Sciatic nerve (tissue), 2 donors: ENCODE data around the gene CEP112. TPM values are rescaled to one million over a fixed set of nuclear protein-coding genes. Genes with fewer than 3 reads are reported as not detected.
"Not testable (repeated sequence)": the region's sequence is repeated elsewhere in the genome, so short reads cannot be mapped to it uniquely, and the experiment has no call there.

Experiments
- ATAC-seq: fragments of 200-7000 bp; cut with Tn5 transposase; one replicate; pipeline ENCODE4 v1.9.1; 2020; ENCODE audit warnings: mild to moderate bottlenecking, moderate library complexity
- DNase-seq: peaks from one replicate; pipeline ENCODE4 v3.0.0-alpha.2; 2020; ENCODE audit warnings: low spot score
- intact Hi-C: fragments of 100-400 bp; cut with DNase I; formaldehyde crosslinking; loops from one replicate; pipeline ENCODE4 v1.14.2; 2022
- total RNA-seq: library from RNA; stranded (reverse); fragmentation: NEBNext Ultra II Directional; extraction: Animal tissue kit (Norgen Biotek cat#: 25700); gene quantifications from one replicate; pipeline ENCODE4 v1.2.1, GENCODE V29; 2021
- donor health status: DM: no; HTN: no; CAD: no.
- donor health status: DM: no; HTN: no; CAD: no.

Gene CEP112
- total RNA-seq, 1 donor from 2014 or later = 64.9 TPM

DNA sequence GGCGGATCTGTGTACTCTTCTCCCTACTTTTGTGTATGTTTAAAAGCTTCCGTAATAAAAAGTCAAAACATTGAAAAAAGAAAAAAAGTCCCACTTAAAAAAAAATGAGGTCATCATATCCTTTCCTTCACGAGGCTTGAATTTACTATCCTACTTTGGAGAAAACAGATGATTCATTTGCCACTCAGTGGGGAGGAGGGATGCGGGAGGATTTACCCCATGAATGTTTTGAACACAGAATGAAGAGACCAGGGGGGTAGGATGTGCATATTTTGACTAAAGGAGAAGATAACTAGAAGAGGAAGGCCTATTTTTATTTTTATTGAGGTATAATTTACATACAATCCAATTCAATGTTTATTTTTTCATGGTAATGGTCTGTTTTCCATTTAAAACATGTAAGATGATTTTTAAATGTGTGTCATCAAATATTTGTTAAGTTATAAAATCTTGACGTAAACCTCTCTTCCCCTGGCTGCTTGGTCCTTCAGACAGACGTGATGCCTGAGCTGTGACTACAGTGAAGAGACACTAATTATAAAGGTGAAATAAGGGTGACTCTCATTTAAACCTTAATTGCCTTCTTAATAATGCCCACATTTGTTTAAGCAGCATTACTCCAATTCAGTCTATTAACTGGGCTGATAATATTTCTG lies 495.1 kb downstream of the CEP112 start:
- intact Hi-C loops = no loop called here
- ATAC-seq (no peak), DNase-seq (no peak)

DNA sequence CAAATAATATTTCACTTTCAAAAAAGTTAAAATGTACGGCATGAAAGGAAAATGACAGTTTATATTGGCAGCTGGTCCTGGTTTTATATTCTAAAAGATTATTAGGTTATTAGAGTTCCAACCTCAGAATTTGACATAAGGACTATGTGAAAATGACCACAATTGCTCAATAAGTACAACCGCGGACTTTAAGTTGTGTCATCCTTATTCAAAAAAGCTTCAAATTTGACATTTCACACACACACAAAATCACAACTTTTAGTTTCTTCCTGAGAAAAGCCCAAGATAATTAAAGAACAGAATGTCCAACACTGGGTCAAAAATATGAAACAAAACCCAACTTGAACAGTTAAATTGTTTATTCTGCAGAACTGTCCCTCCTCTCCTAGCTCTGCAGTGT lies 497.3 kb downstream of the CEP112 start:
- DNase-seq = no peak
- intact Hi-C loops = no loop called here
- ATAC-seq = no peak

DNA sequence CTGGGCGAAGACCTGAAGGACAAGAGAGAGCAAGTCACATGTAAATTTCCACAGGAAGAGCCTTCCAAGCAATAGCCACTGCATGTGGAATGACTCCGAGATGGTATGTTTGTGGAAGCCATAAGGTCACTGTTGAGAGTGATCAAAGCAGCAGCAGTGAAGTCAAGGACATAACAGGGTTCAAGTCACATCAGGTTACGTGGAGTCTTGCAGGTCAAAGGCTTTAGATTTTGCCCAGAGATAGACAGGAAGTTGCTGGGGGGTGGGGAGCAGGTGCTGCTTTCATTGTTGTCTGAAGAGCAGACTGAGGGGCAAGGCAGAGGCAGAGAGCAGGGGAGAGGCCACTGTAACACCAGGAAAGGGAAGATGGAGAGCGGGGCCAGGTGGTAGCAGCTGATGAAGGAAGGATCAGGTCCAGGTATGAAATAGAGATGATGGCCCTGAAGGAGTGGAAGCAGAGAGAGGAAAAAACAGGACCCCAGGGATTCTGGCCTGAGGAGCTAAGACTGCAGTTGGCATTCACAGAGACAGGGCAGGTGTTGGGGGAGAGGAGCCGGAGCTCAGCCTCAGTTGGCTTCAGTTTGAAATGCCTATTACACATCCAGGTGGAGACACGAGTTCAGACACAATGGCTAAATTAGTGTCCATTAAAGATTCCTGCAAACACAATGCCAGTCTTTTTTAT lies 501.2 kb downstream of the CEP112 start:
- no peak for DNase-seq
- ATAC-seq = no peak
- intact Hi-C loops = no loop called here

DNA sequence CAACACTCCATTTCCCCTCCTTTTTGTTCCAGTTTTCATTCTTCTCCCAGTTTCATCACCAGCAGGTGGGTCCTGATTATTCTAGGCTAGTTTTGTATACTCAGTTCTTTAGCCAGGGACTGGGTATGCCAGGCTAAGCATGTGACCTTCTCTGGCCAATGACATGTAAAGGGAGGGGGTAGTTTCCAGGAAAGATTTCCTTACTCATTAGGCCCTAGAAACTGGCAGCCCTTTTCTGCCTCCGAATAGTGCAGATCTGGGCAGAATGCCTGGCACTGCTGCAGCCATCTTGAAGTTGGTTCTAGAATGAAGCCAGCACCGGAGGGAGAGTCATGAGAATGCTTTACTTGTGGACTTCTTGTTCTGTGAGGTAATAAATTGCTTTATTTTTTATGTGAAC lies 503.6 kb downstream of the CEP112 start:
- ATAC-seq = no peak
- no peak for DNase-seq
- intact Hi-C loops = no loop called here

DNA sequence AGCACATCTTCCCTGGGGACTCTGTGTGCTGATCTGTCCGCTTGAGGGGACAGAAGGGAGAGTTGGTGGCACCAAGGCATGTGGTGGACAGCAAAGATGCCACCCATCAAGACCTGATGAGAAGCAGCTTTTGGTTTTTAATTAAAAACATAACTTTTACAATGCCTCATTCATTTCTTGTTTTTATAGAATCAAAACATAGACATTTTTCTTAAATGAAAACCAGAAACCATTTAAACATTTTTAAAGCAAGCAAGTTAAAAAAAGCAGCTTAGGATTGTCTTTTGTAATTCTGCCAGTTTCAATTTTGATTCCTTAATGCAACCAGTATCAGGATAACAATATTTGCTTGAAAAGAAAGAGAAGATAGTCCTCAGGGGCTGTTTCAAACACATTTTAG lies 506.8 kb downstream of the CEP112 start:
- DNase-seq (no peak), ATAC-seq (no peak)
- intact Hi-C loops = no loop called here

DNA sequence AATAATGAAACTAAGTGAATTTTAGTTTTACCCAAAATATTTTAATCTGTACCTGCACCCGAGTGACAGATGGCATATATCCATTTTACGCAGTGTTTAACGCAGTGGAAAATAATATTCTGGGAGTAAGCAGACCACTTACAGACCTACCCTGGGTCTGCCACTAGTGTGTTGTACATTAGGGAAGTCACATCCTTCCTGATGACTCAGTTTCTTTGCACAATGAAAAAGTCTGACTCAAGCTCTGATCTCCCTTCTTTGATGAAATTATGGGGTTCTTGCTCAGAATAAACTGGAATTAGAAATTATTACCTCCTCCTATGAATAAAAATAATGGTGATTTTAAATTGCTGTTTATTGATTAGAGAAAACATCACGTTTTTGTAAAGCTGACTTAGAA lies 507.3 kb downstream of the CEP112 start:
- DNase-seq (no peak), ATAC-seq (no peak)
- intact Hi-C loops = no loop called here

DNA sequence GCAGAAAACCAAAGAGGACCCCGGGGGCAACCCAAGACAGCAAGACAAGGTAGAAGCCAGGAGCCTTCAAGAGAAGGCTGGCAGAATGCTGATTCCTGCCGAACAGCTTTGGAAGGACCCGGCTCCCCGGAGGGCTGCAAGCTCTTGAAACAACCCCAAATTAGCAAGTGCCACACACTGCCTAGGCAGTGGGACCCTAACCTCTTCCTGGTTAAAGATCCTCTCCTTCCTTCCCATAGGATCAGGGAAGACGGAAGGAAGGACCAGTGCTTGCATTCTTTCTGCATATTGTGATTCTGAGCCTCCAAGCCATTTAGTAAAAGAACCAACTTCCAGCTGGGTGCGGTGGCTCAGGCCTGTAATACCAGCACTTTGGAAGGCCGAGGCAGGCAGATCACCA lies 508.5 kb downstream of the CEP112 start:
- ATAC-seq (no peak), DNase-seq (no peak)
- intact Hi-C loops = no loop called here

DNA sequence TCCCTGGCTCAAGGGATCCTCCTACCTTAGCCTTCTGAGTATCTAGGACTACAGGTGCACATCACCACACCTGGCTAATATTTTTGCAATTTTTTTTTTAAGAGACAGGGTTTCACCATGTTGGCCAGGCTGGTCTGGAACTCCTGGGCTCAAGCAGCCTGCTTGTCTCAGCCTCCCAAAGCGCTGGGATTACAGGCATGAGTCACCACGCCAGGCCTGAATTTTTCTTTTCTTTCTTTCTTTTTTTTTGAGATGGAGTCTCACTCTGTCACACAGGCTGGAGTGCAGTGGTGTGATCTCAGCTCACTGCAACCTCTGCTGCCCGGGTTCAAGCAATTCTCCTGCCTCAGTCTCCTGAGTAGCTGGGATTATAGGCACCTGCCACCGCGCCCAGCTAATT lies 510.2 kb downstream of the CEP112 start:
- intact Hi-C loops = not testable (repeated sequence)

DNA sequence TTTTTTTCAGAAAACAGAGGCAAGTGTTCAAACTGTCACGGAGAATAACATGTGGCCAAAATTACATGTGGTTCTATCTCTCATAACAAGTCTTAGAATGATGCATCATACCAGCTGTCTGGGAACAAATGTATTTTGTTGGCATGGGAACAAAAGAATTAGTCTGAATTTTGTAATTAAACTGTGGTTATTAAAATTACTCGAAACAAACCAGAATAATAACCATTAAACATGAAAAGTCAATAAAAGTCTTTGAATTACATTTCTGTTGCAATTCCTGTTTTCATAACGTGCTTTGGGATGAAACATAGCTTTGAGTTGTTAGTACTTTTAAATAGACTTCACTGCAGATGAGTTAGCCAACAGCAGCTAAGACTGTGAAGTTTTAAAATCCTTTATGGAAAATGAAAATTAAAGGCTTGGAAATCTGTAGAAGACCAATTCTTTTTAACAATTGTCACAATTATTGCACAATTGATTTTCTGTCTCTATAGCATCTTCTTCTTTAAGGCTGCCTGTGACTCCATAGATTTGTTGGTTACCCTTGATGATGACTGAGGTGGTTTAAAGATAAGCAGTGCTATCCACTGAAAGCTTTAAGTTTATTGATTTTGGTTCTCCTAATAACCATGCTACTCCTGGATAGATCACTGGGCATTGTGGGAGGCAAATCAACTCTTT lies 512.6 kb downstream of the CEP112 start:
- ATAC-seq = no peak
- no peak for DNase-seq
- intact Hi-C loops = no loop called here

More for the DNA sequence above, 510.2 kb downstream of the CEP112 start:
- not testable (repeated sequence) for ATAC-seq, DNase-seq

DNA sequence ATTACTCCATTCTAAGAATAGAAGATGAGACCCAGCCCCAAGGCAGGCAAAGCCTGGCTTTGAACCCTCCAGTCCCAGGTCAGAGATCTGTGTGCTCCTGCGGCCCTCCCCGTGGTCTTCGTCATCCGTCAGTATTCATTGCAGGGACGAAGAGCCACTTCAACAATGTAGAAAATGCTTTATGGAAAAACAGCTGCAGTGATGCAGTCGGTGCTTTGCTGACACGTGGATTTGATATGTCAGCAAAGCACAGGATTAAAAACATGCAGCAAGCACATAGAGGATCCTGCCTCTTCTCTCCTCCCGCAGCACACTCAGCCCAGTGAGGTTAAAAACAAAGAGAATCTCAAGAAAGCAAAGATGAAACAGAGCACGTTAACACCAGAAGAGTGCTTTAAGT lies 513.4 kb downstream of the CEP112 start:
- ATAC-seq = no peak
- intact Hi-C loops = no loop called here
- DNase-seq = no peak

DNA sequence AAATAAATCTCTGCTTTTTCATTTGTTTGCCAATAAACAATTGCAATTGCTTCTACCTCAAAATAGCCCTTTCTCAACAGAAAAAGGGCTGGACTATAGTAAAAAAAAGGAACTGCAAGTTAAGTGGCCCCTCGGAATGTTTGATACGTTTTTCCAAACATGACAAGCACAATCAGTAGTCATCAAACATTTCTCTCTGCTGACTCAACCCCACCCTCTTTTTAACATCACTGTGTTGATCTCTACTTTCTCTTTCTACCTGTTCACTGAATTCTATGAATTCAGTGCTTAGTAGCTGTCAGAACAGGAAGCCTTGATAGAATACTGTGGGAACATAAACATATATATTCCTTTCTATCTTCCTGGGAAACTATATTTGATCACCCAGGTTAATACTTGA lies 514.0 kb downstream of the CEP112 start:
- DNase-seq = no peak
- ATAC-seq = no peak
- intact Hi-C loops = no loop called here

DNA sequence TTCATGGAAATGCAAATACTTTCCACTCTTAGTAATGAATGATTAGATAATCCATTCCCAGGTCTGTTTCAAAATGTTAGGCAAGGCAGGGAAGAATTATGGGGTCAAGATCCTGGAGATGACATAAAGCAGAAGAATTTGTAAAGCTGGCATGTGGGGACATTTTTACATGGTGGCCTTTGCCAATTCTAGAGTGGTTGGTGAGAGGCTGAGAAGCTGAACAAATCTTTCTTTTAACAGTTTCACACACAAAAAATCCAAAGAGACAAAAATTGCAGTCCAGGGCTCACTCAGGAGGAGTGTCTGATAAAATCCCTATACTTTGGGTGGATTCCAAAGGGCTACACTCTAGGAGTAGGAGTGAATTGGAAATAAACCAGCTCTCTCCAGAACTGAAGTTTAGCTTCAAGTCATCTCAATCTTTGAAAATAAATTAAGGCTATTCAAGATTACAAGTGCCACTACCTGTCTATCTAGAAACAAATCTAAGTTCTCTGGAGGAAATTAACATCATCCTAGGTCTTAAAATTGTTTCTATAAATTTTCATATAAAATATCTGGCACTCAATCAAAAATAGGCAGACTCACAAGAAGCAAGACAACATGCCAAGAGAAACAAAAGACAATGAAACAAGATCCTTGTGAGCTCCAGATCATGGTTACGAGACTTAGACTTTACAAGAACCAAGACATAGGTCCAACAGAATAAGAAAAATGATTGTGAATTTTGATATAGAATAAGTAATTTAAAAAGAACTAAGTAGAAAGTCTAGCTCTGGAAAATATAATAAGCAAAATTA lies 517.5 kb downstream of the CEP112 start:
- ATAC-seq (no peak), DNase-seq (no peak)
- intact Hi-C loops = no loop called here

DNA sequence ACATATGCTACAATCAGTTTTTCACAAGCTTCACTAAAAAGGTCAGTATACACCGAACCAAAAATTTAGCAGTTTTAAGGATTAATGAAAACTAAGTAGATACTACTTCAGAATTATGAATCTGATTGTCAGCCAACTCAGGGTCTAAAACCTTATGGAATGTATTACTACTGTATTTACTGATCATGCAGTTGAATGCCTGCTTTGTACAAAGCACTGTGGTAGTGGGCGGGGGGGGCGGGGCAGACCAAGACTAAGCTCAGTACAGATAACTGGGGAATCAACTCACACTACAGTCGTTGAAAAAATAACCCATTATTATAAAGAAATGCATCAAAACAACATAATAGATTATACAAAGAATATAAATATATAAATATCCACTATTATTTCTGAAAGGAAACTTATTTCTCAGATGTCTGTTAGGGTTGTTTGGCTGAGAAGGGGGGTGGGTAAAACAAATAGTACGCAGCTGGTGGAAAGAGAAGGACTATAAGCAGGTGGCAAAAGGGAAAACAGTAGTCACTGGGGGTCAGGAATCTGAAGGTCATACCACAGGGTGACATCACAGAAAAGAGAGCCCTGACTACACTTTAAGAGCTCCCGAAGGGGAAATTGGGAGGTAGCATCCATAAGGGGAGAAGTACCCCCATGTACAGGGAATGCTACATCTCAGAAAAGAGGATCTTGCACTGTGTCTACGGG lies 521.1 kb downstream of the CEP112 start:
- DNase-seq (no peak), ATAC-seq (no peak)
- intact Hi-C loops = no loop called here

DNA sequence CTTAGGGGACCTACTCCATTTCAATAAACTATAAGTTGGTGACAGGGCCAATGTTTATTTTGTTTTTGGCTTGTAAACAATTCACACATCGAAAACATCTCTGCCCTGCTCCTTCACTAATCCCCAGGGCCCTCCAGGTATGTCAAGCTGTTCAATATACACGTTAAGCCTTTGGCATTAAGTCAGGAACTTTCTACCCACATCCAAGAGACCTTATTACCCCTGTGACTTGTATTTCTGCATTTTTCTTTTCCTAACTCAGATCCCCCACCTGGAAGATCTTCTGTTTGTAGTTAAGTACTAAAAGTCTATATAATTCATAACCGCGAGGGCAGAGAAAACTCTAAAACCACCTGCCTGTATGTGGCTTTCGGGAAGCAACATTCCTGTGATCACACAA lies 523.7 kb downstream of the CEP112 start:
- DNase-seq = no peak
- ATAC-seq = no peak
- intact Hi-C loops = no loop called here

DNA sequence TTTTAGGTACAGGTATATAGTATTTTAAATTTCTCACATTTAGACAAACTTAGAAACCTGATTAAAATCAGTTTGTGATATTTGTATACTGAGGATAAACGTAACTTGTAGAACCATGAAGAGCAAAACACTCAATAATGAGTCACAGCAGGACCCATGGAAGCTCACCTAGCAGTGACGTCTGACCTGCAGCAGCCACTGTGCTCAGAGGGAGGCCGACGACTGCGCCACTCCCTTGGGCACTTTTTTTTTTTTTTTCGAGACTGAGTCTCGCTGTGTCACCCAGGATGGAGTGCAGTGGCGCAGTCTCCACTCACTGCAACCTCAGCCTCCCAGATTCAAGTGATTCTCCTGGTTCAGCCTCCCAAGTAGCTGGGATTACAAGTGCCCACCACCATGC lies 524.3 kb downstream of the CEP112 start:
- ATAC-seq (no peak), DNase-seq (no peak)
- intact Hi-C loops = no loop called here

DNA sequence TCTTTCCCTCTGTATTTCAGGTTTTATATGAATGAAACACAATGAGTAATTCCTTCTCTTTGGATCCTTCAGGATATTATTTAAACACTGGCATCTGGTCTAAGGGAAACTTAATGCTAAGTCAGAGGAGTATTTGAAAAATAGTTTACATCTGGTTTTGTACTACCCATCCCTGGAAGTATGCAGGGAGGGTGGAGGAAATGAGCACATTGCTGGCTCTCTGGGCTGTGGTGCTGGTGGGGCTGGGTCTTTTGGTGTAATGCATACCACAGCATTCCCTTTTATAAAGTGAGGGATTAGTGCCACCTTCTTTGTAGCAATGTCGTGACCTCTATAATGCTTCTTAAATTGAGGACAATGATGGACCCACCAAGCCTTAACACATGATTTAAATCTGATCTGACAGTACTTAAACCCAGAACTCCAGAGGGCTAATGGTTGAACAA lies 525.0 kb downstream of the CEP112 start:
- no peak for DNase-seq
- no peak for ATAC-seq
- intact Hi-C loops = no loop called here

DNA sequence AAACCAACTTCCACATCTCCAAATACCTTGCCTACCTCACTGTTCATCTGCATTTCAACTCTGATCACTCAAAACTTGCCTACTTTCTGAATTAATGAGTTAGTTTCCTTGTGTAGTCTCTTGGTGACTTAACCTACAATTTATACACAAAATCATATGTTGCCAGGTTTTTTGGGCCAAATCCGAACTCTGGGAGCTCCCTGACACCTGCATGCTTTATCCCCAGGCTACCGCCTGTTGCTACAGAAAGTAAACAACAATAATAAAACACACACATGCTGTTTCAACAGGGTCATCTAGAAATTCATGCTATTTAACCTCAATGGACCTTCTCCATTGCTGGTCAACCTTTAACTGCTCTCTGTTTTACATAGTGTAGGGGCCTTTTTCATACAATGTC lies 526.0 kb downstream of the CEP112 start:
- DNase-seq = no peak
- no peak for ATAC-seq
- intact Hi-C loops = no loop called here

DNA sequence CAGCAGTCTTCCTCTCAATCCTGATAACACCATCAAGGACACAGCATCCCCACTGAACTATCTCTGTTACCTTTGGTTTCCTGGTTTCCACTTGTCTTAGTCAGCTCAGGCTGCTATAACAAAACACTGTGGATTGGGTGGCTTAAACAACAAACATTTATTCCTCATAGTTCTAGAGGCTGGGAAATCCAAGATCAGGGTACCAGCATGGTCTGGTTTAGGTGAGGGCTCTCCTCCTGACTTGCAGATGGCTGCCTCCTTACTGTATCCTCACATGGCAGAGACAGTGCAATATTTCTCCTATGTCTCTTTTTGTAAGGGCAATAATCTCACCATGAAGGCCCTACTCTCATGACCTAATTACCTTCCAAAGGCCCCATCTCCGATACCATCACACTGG lies 527.2 kb downstream of the CEP112 start:
- intact Hi-C loops = no loop called here
- ATAC-seq = no peak
- DNase-seq = no peak

DNA sequence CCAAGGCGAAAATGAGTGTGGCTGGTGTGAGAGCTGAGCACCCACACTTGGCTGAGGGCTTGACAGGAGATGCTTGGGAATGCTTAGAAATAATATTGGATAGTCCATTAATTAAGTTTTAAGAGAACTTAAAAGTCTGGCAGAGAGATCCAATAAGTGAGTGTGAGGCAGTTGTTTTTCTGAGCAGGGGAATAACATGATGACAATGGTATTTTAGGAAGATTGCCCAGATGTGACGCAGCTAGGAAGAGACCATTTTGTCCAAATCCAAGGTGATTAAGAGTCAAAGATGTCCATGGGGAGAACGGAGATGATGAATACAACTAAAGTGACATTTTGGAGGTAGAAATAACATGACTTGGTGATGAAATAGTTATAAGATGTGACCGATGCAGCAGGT lies 527.7 kb downstream of the CEP112 start:
- ATAC-seq (peak; percentile 51), DNase-seq (no peak)
- intact Hi-C loops = no loop called here
